ENCODE results near the gene WWP2. TPM values are rescaled to one million over a fixed set of nuclear protein-coding genes. Genes with fewer than 3 reads are reported as not detected.

Gene WWP2
- total RNA-seq, 3 donors from 2014 or later (not counting 1 experiment from before 2014, with no cell fraction given), result 72.8 to 95.6 (median 81.6) TPM

DNA sequence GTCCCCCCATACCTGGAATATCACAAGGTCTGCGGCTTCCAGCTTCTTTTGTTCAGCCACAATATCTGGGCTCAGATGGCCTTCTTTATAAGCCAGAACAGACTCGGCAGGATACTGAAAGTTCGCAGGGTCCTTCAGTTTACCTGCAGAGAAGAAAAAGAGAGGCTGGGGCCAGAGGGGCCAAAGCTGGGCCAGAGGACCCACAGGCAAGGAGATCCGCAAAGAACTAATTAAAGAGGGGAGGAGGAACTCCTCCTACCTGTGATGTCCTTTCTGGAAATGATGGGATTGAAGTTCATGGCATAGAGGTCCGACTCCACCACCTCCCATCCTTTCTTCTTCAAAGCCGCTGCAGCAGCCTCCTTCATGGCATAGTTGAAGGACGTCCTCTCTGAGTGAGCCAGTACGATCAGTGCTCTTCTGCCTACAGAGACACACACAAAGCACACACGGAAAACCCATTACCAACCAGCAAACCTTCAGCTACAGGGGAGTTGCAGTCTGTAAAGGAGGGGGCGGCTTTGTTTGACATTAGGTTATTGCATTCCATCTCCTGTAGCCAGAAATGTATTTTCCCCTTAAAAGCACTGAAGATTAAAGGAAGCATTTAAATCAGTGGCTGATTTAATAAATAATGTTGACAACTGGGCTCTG, 43.9 kb upstream of the WWP2 start:
- 92% methylated on average over 8 of the region's 10 CpGs for WGBS (ENCODE audit: insufficient coverage)
- H3K27ac ChIP-seq (ENCODE audit: low read length), result no peak overlapping the region
- no peaks in the 10 kb centered on the region for H3K9me3 Mint-ChIP-seq
- no peak overlapping the region for H3K4me3 Mint-ChIP-seq
- H3K4me3 ChIP-seq (ENCODE audit: low read length), result no peak overlapping the region
- no peak for DNase-seq
- H3K36me3 ChIP-seq (ENCODE audit: control insufficient read depth, insufficient read depth, low read length), result no peaks in the 10 kb centered on the region
- no peaks in the 10 kb centered on the region for H3K27me3 Mint-ChIP-seq (ENCODE audit: low read depth in 2 of 2)
- no peaks in the 10 kb centered on the region for H3K4me1 ChIP-seq (ENCODE audit: control insufficient read depth, insufficient read depth, low read length)
- intact Hi-C loops (cut with micrococcal nuclease), result no loop called here
- no peaks in the 10 kb centered on the region for H3K36me3 Mint-ChIP-seq
- H3K4me1 Mint-ChIP-seq, result no peaks in the 10 kb centered on the region
- TF ChIP-seq CTCF (IDR thresholded peaks at IDR 0.05), result no peak
- ATAC-seq, result no peak
- no peak overlapping the region for H3K27ac Mint-ChIP-seq
- H3K27me3 ChIP-seq (ENCODE audit: control insufficient read depth, insufficient read depth, low read length), result no peaks in the 10 kb centered on the region
- H3K9me3 ChIP-seq (ENCODE audit: control insufficient read depth, insufficient read depth, low read length), result no peaks in the 10 kb centered on the region

GRCh38 chr16:69720822-69721430, 41.2 kb upstream of the WWP2 start:
- Mint-ChIP-seq H3K27me3 (ENCODE audit: low read depth in 2 of 2) (no peaks in the 10 kb centered on the region), H3K4me3 (no peak overlapping the region), H3K27ac (no peak overlapping the region), H3K36me3 (no peaks in the 10 kb centered on the region), H3K4me1 (peaks cover 4% of the 10 kb centered on the region in 2 donors), H3K9me3 (no peaks in the 10 kb centered on the region)
- no peak overlapping the region for H3K4me3 ChIP-seq (ENCODE audit: low read length)
- no peak overlapping the region for H3K27ac ChIP-seq (ENCODE audit: low read length)
- intact Hi-C loops (cut with micrococcal nuclease), result no loop called here
- no peaks in the 10 kb centered on the region for H3K36me3 ChIP-seq (ENCODE audit: control insufficient read depth, insufficient read depth, low read length)
- DNase-seq (no peak), ATAC-seq (no peak)
- no peak for TF ChIP-seq CTCF (IDR thresholded peaks at IDR 0.05)
- WGBS (ENCODE audit: insufficient coverage), result 92% methylated on average over 10 of the region's 10 CpGs
- no peaks in the 10 kb centered on the region for H3K9me3 ChIP-seq (ENCODE audit: control insufficient read depth, insufficient read depth, low read length)
- H3K27me3 ChIP-seq (ENCODE audit: control insufficient read depth, insufficient read depth, low read length), result no peaks in the 10 kb centered on the region
- H3K4me1 ChIP-seq (ENCODE audit: control insufficient read depth, insufficient read depth, low read length), result peaks cover 4% of the 10 kb centered on the region

DNA sequence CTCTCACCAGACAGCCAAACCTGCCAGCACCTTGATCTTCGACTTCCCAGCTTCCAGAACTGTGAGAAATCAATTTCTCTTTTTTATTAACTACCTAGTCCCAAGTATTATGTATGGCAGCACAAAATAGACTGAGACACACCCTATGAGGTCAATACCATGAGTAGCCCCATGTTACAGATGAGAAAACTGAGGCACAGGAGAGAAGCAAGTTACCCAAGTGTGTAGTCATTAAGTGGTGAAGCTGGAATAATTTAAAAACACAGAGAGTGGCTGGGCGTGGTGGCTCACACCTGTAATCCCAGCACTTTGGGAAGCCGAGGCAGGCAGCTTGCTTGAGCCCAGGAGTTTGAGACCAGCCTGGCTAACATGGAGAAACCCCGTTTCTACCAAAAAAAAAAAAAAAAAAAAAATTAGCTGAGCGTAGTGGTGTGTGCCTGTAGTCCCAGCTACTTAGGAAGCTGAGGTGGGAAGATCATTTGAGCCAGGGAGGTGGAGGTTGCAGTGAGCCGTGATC, 40.6 kb upstream of the WWP2 start:
- no peak for ATAC-seq
- no peak for TF ChIP-seq CTCF (IDR thresholded peaks at IDR 0.05)
- no peaks in the 10 kb centered on the region for H3K9me3 ChIP-seq (ENCODE audit: control insufficient read depth, insufficient read depth, low read length)
- Mint-ChIP-seq H3K9me3 (no peaks in the 10 kb centered on the region), H3K36me3 (no peaks in the 10 kb centered on the region), H3K27me3 (ENCODE audit: low read depth in 2 of 2) (no peaks in the 10 kb centered on the region), H3K4me1 (peaks cover 10% of the 10 kb centered on the region in 2 donors), H3K27ac (no peak overlapping the region), H3K4me3 (no peak overlapping the region)
- DNase-seq, result no peak
- WGBS (ENCODE audit: insufficient coverage), result 97% methylated on average over 6 of the region's 6 CpGs
- H3K4me3 ChIP-seq (ENCODE audit: low read length), result no peak overlapping the region
- H3K27ac ChIP-seq (ENCODE audit: low read length), result no peak overlapping the region
- no peaks in the 10 kb centered on the region for H3K36me3 ChIP-seq (ENCODE audit: control insufficient read depth, insufficient read depth, low read length)
- H3K4me1 ChIP-seq (ENCODE audit: control insufficient read depth, insufficient read depth, low read length), result peaks cover 8% of the 10 kb centered on the region
- intact Hi-C loops (cut with micrococcal nuclease), result no loop called here
- H3K27me3 ChIP-seq (ENCODE audit: control insufficient read depth, insufficient read depth, low read length), result no peaks in the 10 kb centered on the region
